Body of pancreas (tissue), 4 donors: Measurements from ENCODE around the gene SLC12A8. TPM values are rescaled to one million over a fixed set of nuclear protein-coding genes. Genes with fewer than 3 reads are reported as not detected.
A peak's percentile ranks its signal among the peaks of the same experiment; 100 is the strongest.

Source experiments
- ATAC-seq: fragments of 150-250 bp; one replicate; pipeline ENCODE4 v1.9.1; 2016
- DNase-seq, 4 donors: peaks; one replicate each; pipeline ENCODE4 v3.0.0-alpha.2; 2019
- H3K27ac ChIP-seq, 4 donors: fragments of 200-600 bp; sonication (generic); 1 replicate in 3 of 4; 2 replicates in 1 of 4; pipeline versions ENCODE4 v1.5.1 to v1.6.1; 2016 to 2019; ENCODE audit warnings: mild to moderate bottlenecking in 1 of 4, mixed read lengths in 1 of 4, moderate library complexity in 1 of 4
- H3K27me3 ChIP-seq, 2 donors: fragments of 200-600 bp; sonication (generic); one replicate each; pipeline ENCODE4 v1.6.0; 2016; ENCODE audit warnings: mild to moderate bottlenecking in 1 of 2
- H3K36me3 ChIP-seq, 2 donors: fragments of 200-600 bp; sonication (generic); replicated peaks in 1 of 2; 2 replicates each; pipeline ENCODE4 v1.5.1; 2016; ENCODE audit warnings: low read depth in 2 of 2; ENCODE audit not compliant: insufficient read depth in 1 of 2
- H3K4me1 ChIP-seq: fragments of 200-600 bp; sonication (generic); one replicate; pipeline ENCODE4 v1.6.0; 2016
- H3K4me3 ChIP-seq, 2 donors: fragments of 200-600 bp; sonication (generic); 1 replicate in 1 of 2; 2 replicates in 1 of 2; pipeline ENCODE4 v1.5.1; 2016 to 2019
- H3K9me3 ChIP-seq, 3 donors: fragments of 200-600 bp; sonication (generic); 1 replicate in 2 of 3; 2 replicates in 1 of 3; pipeline ENCODE4 v1.5.1; 2016
- POLR2A ChIP-seq, 3 donors: fragments of 450-650 bp; IDR thresholded peaks; one replicate each; pipeline ENCODE4 v1.6.1; 2016; ENCODE audit warnings: antibody characterized with exemption in 3 of 3, mild to moderate bottlenecking in 2 of 3
- WGBS, 2 donors: methylation state at CpG; one replicate each; pipeline ENCODE4 v1.1.5; 2017; 5-methylcytosine and 5-hydroxymethylcytosine counted together
- intact Hi-C: fragments of 100-400 bp; cut with DNase I; formaldehyde crosslinking; loops from one replicate; pipeline ENCODE4 v1.15.1; 2023
- total RNA-seq, 2 donors: library from RNA; depleted of rRNA; stranded (reverse); fragments of >200 nt; gene quantifications; one replicate each; pipeline ENCODE4 v1.1.0, GENCODE V29; 2016
- TF ChIP-seq, protein P1 (sequence below), 7 experiments: fragments of 450-650 bp in 4 of 7; fragments of 200-600 bp in 3 of 7; sonication (generic) in 3 of 7; IDR thresholded peaks; one replicate each; pipeline ENCODE4 v1.5.1; 2016 to 2019; ENCODE audit warnings: antibody characterized with exemption in 7 of 7

SLC12A8 gene
- total RNA-seq, 2 donors from 2014 or later = 10.1 to 30.0 TPM

DNA sequence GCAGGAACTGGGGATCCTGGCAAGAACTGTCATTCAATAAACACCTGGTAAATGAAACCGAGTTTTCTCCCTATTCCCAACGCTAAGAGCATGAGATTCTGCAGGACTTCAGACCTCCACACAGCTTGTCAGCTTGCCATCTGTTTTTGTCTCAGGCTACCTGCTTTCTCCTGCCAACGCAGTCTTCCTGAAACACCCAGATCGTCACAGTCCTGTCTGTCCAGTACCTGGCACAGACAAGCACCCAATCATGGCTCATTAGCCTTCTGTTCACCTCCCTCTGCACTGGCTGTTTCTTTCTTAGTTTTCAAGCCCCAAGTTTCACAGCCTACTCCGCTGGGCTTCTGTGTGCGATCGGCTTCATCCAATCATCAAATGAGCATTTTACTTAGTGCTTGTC, 5.0 kb downstream of the SLC12A8 start:
- Histone ChIP-seq H3K36me3 (no peaks in the 10 kb centered on the region), H3K9me3 (no peaks in the 10 kb centered on the region), H3K4me1 (peaks cover 36% of the 10 kb centered on the region), H3K27me3 (no peaks in the 10 kb centered on the region), H3K4me3 (no peak overlapping the region), H3K27ac (peak overlapping the region; percentile 32 to 69 (median 49))
- intact Hi-C loops = loop anchor here (10.0 kb wide), 1 partner anchor 167 kb away; the partner anchor contains the start of gene ZNF148
- ATAC-seq (peak; percentile 61), DNase-seq (peak; percentile 35 to 72 (median 70))
- TF ChIP-seq POLR2A (IDR thresholded peaks at IDR 0.05) = peak in 1 of 3 donors; percentile 8
- TF ChIP-seq, protein P1, sequence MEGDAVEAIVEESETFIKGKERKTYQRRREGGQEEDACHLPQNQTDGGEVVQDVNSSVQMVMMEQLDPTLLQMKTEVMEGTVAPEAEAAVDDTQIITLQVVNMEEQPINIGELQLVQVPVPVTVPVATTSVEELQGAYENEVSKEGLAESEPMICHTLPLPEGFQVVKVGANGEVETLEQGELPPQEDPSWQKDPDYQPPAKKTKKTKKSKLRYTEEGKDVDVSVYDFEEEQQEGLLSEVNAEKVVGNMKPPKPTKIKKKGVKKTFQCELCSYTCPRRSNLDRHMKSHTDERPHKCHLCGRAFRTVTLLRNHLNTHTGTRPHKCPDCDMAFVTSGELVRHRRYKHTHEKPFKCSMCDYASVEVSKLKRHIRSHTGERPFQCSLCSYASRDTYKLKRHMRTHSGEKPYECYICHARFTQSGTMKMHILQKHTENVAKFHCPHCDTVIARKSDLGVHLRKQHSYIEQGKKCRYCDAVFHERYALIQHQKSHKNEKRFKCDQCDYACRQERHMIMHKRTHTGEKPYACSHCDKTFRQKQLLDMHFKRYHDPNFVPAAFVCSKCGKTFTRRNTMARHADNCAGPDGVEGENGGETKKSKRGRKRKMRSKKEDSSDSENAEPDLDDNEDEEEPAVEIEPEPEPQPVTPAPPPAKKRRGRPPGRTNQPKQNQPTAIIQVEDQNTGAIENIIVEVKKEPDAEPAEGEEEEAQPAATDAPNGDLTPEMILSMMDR (IDR thresholded peaks at IDR 0.05) = no peak
- 29 to 35% methylated on average over 7 of the region's 7 CpGs for WGBS, 2 donors

DNA sequence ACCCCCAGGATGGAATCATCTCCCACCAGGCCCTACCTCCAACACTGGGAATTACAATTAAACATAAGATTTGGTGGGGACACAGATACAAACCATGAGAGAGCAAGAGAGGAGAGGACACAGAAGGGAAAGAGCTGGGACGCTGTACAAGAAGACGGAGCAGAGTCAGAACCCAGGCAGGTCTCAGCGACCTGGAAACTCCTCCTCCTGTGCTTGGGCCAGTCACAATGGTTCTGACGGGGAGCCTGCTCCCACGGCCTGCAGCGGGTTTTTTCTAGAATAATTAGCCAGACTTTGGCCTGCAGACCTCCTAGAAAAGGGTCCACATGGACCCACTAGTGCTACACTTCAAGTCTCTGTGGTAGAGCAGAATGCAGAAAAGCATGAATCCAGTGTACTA, 5.6 kb downstream of the SLC12A8 start:
- Histone ChIP-seq H3K27ac (peak overlapping the region; percentile 32 to 69 (median 49)), H3K36me3 (no peaks in the 10 kb centered on the region), H3K27me3 (no peaks in the 10 kb centered on the region), H3K4me1 (peaks cover 36% of the 10 kb centered on the region), H3K4me3 (no peak overlapping the region), H3K9me3 (no peaks in the 10 kb centered on the region)
- intact Hi-C loops = loop anchor here (10.0 kb wide), 1 partner anchor 168 kb away; the partner anchor contains the start of gene ZNF148
- TF ChIP-seq, protein P1 (IDR thresholded peaks at IDR 0.05) = no peak
- no peak for TF ChIP-seq POLR2A (IDR thresholded peaks at IDR 0.05)
- 24 to 25% methylated on average over 5 to 6 of the region's 6 CpGs for whole genome bisulfite sequencing, 2 donors
- no peak for DNase-seq
- no peak for ATAC-seq

DNA sequence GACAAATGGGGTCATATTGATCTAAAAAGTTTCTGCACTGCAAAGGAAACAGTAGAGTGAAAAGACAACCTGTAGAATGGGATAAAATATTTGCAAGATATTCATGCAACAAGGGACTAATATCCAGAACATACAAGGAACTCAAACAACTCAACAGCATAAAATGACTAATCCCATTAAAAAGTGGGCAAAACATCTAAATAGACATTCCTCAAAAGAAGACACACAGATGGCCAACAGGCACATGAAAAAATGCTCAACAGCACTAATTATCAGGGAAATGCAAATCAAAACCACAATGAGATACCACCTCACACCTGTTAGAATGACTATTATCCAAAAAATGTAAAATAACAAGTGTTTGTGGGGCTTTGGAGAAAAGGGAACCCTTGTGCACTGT, 8.8 kb downstream of the SLC12A8 start:
- Histone ChIP-seq H3K27me3 (no peaks in the 10 kb centered on the region), H3K27ac (no peak overlapping the region), H3K4me3 (no peak overlapping the region), H3K9me3 (no peaks in the 10 kb centered on the region), H3K36me3 (no peaks in the 10 kb centered on the region), H3K4me1 (peaks cover 25% of the 10 kb centered on the region)
- DNase-seq (no peak), ATAC-seq (no peak)
- intact Hi-C loops = loop anchor here (10.0 kb wide), 1 partner anchor 171 kb away; the partner anchor contains the start of gene ZNF148
- TF ChIP-seq POLR2A (IDR thresholded peaks at IDR 0.05) = no peak
- TF ChIP-seq, protein P1 (IDR thresholded peaks at IDR 0.05) = no peak

DNA sequence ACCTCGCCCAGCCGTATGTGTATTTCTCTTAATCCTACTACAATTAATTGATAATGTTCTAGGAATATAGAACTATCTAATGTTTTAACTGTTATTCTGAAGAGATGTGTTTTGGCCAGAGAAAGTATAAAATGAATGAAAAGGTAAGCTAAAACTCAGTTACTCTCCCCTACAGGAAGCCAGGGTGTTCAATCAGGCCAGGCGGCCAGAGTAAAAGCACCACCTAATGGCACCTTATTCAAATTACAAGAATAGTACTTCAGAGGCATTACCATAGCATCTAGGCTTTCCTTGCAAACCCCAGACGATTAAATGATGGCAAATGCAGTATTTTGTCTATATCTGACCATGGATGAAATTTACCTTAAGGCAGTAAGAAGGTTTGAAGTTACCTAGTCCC, 10.4 kb downstream of the SLC12A8 start:
- ATAC-seq (no peak), DNase-seq (no peak)
- 93 to 100% methylated on average over 4 of the region's 4 CpGs for WGBS, 2 donors
- Histone ChIP-seq H3K9me3 (no peaks in the 10 kb centered on the region), H3K4me1 (peaks cover 10% of the 10 kb centered on the region), H3K36me3 (no peaks in the 10 kb centered on the region), H3K27me3 (no peaks in the 10 kb centered on the region), H3K4me3 (no peak overlapping the region), H3K27ac (no peak overlapping the region)
- intact Hi-C loops = loop anchor here (10.0 kb wide), 1 partner anchor 173 kb away; the partner anchor contains the start of gene ZNF148
- TF ChIP-seq POLR2A (IDR thresholded peaks at IDR 0.05) = no peak
- TF ChIP-seq, protein P1 (IDR thresholded peaks at IDR 0.05) = peak in 1 of 7 experiments; percentile 4

DNA sequence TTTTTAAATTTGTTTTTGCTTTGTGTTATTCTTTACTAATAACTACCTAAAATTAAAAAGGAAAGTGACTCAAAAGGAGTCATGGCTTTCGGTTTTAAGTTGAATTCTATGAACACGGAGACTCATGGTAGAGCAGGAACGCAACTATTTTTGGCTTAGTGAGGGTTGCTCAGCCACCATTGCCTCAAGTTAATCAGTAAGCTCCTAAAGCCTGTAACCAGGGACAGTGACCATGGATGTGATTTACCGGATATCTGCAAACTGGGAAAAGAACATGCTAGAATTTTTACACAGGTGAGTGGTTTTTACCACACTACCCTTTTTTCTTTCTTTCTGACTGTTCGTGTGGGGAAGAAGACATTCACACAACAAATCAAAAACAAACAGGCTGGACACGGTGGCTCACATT, 11.8 kb downstream of the SLC12A8 start:
- 68 to 73% methylated on average over 6 of the region's 6 CpGs for WGBS, 2 donors
- no peak for ATAC-seq
- intact Hi-C loops = loop anchor here (10.0 kb wide), 1 partner anchor 174 kb away; the partner anchor contains the start of gene ZNF148
- Histone ChIP-seq H3K27me3 (no peaks in the 10 kb centered on the region), H3K4me1 (no peaks in the 10 kb centered on the region), H3K36me3 (no peaks in the 10 kb centered on the region), H3K9me3 (no peaks in the 10 kb centered on the region), H3K4me3 (no peak overlapping the region), H3K27ac (no peak overlapping the region)
- TF ChIP-seq POLR2A (IDR thresholded peaks at IDR 0.05) = no peak
- TF ChIP-seq, protein P1 (IDR thresholded peaks at IDR 0.05) = no peak
- DNase-seq = no peak
